Fibroblast of peridontal ligament (primary cell): ENCODE results near the gene EGFLAM.
A peak's percentile ranks its signal among the peaks of the same experiment; 100 is the strongest.

Experiments
- DNase-seq: peaks from one replicate; pipeline ENCODE4 v3.0.0-alpha.2; 2010; ENCODE audit errors: extremely low read depth

Gene EGFLAM

GRCh38 chr5:38417658-38418017 lies 159.3 kb downstream of the EGFLAM start:
- peak; percentile 17 for DNase-seq

- DNase-seq: peak; percentile 65
Measured at GRCh38 chr5:38420246-38420645, 161.9 kb downstream of the EGFLAM start.

GRCh38 chr5:38420691-38421390 lies 162.5 kb downstream of the EGFLAM start:
- peak; percentile 82 for DNase-seq

- DNase-seq: no peak
Measured at GRCh38 chr5:38422622-38423021, 164.3 kb downstream of the EGFLAM start.

- DNase-seq: peak; percentile 24
Measured at GRCh38 chr5:38423276-38424147, 165.2 kb downstream of the EGFLAM start.

- DNase-seq: peak; percentile 49
Measured at GRCh38 chr5:38424148-38425060, 166.0 kb downstream of the EGFLAM start.

- DNase-seq: peak; percentile 64
Measured at GRCh38 chr5:38426490-38426889, 168.1 kb downstream of the EGFLAM start.

GRCh38 chr5:38426986-38427950 lies 168.9 kb downstream of the EGFLAM start:
- no peak for DNase-seq

GRCh38 chr5:38431242-38431853 lies 173.0 kb downstream of the EGFLAM start:
- no peak for DNase-seq

GRCh38 chr5:38433160-38433861 lies 175.0 kb downstream of the EGFLAM start:
- peak; percentile 82 for DNase-seq

- peak; percentile 78 for DNase-seq
Measured at GRCh38 chr5:38434966-38435705, 176.8 kb downstream of the EGFLAM start.

- no peak for DNase-seq
Measured at GRCh38 chr5:38438757-38439156, 180.4 kb downstream of the EGFLAM start.

- peak; percentile 93 for DNase-seq
Measured at GRCh38 chr5:38441453-38442246, 183.3 kb downstream of the EGFLAM start.

- DNase-seq: no peak
Measured at GRCh38 chr5:38442247-38442573, 183.9 kb downstream of the EGFLAM start.

GRCh38 chr5:38443390-38443789 lies 185.0 kb downstream of the EGFLAM start:
- no peak for DNase-seq

- no peak for DNase-seq
Measured at GRCh38 chr5:38445374-38446028, 187.1 kb downstream of the EGFLAM start.

GRCh38 chr5:38446029-38446522 lies 187.7 kb downstream of the EGFLAM start:
- no peak for DNase-seq

- DNase-seq: no peak
Measured at GRCh38 chr5:38447056-38447455, 188.7 kb downstream of the EGFLAM start.
